ENCODE measurements around the gene JARID2. TPM values are rescaled to one million over a fixed set of nuclear protein-coding genes. Genes with fewer than 3 reads are reported as not detected.
A peak's percentile ranks its signal among the peaks of the same experiment; 100 is the strongest.

JARID2 gene
- total RNA-seq, 3 donors from 2014 or later = 10.5 to 13.9 (median 11.5) TPM

GRCh38 chr6:15553736-15554294 is 307.9 kb downstream of the JARID2 start:
- no peak for DNase-seq (ENCODE audit: low spot score in 2 of 2)
- Histone ChIP-seq H3K9me3 (no peaks in the 10 kb centered on the region), H3K4me3 (no peak overlapping the region), H3K36me3 (no peaks in the 10 kb centered on the region), H3K27ac (no peak overlapping the region), H3K27me3 (no peaks in the 10 kb centered on the region), H3K4me1 (no peaks in the 10 kb centered on the region)
- intact Hi-C loops (cut with DNase I; ENCODE audit: low total_unique reads) = no loop called here
- no peak for TF ChIP-seq POLR2A (IDR thresholded peaks at IDR 0.05)
- TF ChIP-seq CTCF (IDR thresholded peaks at IDR 0.05) = no peak
- no peak for TF ChIP-seq POLR2AphosphoS5 (IDR thresholded peaks at IDR 0.05)

GRCh38 chr6:15554728-15555100 is 308.8 kb downstream of the JARID2 start:
- no peak for DNase-seq (ENCODE audit: low spot score in 2 of 2)
- no peaks in the 10 kb centered on the region for H3K27me3 ChIP-seq

GRCh38 chr6:15555101-15556038 is 309.5 kb downstream of the JARID2 start:
- Histone ChIP-seq H3K36me3 (no peaks in the 10 kb centered on the region), H3K27ac (peak overlapping the region in 1 of 2 donors; percentile 34), H3K27me3 (no peaks in the 10 kb centered on the region), H3K4me1 (no peaks in the 10 kb centered on the region), H3K4me3 (no peak overlapping the region), H3K9me3 (no peaks in the 10 kb centered on the region)
- TF ChIP-seq CTCF (IDR thresholded peaks at IDR 0.05) (no peak), POLR2AphosphoS5 (IDR thresholded peaks at IDR 0.05) (no peak), POLR2A (IDR thresholded peaks at IDR 0.05) (no peak)
- intact Hi-C loops (cut with DNase I; ENCODE audit: low total_unique reads) = no loop called here
- DNase-seq (ENCODE audit: low spot score in 2 of 2) = no peak

More at GRCh38 chr6:15554728-15555100, 308.8 kb downstream of the JARID2 start:
- H3K4me3 ChIP-seq = no peak overlapping the region
- no peak for TF ChIP-seq CTCF (IDR thresholded peaks at IDR 0.05)
- no peak for TF ChIP-seq POLR2A (IDR thresholded peaks at IDR 0.05)
- H3K4me1 ChIP-seq = no peaks in the 10 kb centered on the region
- intact Hi-C loops (cut with DNase I; ENCODE audit: low total_unique reads) = no loop called here
- H3K9me3 ChIP-seq = no peaks in the 10 kb centered on the region
- H3K36me3 ChIP-seq = no peaks in the 10 kb centered on the region
- peak overlapping the region in 1 of 2 donors; percentile 34 for H3K27ac ChIP-seq

GRCh38 chr6:15556711-15557110 is 310.8 kb downstream of the JARID2 start:
- DNase-seq (ENCODE audit: low spot score in 2 of 2) = no peak
- no peak for TF ChIP-seq POLR2AphosphoS5 (IDR thresholded peaks at IDR 0.05)
- TF ChIP-seq CTCF (IDR thresholded peaks at IDR 0.05) = no peak
- intact Hi-C loops (cut with DNase I; ENCODE audit: low total_unique reads) = no loop called here
- Histone ChIP-seq H3K4me1 (no peaks in the 10 kb centered on the region), H3K36me3 (no peaks in the 10 kb centered on the region), H3K27me3 (no peaks in the 10 kb centered on the region), H3K27ac (no peak overlapping the region), H3K9me3 (no peaks in the 10 kb centered on the region), H3K4me3 (no peak overlapping the region)

- Histone ChIP-seq H3K4me1 (no peaks in the 10 kb centered on the region), H3K27me3 (no peaks in the 10 kb centered on the region), H3K36me3 (no peaks in the 10 kb centered on the region), H3K9me3 (no peaks in the 10 kb centered on the region), H3K27ac (no peak overlapping the region), H3K4me3 (no peak overlapping the region)
- TF ChIP-seq POLR2A (IDR thresholded peaks at IDR 0.05) (no peak), POLR2AphosphoS5 (IDR thresholded peaks at IDR 0.05) (no peak), CTCF (IDR thresholded peaks at IDR 0.05) (no peak)
- DNase-seq (ENCODE audit: low spot score in 2 of 2) = no peak
- intact Hi-C loops (cut with DNase I; ENCODE audit: low total_unique reads) = no loop called here
Observed at GRCh38 chr6:15557174-15557573, 311.3 kb downstream of the JARID2 start.

All from breast epithelium (tissue), 4 donors.